Ovary (tissue), 9 donors: ENCODE data around the gene ZDHHC23. TPM values are rescaled to one million over a fixed set of nuclear protein-coding genes. Genes with fewer than 3 reads are reported as not detected.

Experiments
- DNase-seq, 5 donors: peaks; one replicate each; pipeline ENCODE4 v3.0.0-alpha.2; 2019 to 2020
- H3K27ac ChIP-seq, 2 donors: fragments of 200-600 bp; one replicate each; pipeline versions ENCODE4 v1.5.1 to v1.8.0; 2019 to 2022
- H3K27me3 ChIP-seq: fragments of 200-600 bp; one replicate; pipeline ENCODE4 v1.8.0; 2022
- H3K36me3 ChIP-seq: fragments of 200-600 bp; sonication (generic); one replicate; pipeline ENCODE4 v1.5.1; 2019
- H3K4me1 ChIP-seq: one replicate; pipeline ENCODE4 v1.8.1; 2013; ENCODE audit warnings: mild to moderate bottlenecking, moderate library complexity; ENCODE audit not compliant: insufficient read depth
- H3K4me3 ChIP-seq: fragments of 200-600 bp; sonication (generic); one replicate; pipeline ENCODE4 v1.5.1; 2017
- H3K9me3 ChIP-seq, 2 donors: fragments of 200-600 bp in 1 of 2; sonication (generic) in 1 of 2; one replicate each; pipeline versions ENCODE4 v1.5.1 to v1.8.1; 2013 to 2019; ENCODE audit warnings: mild to moderate bottlenecking in 1 of 2, moderate library complexity in 1 of 2
- CTCF ChIP-seq, 3 donors: fragments of 450-650 bp in 2 of 3; fragments of 200-600 bp in 1 of 3; IDR thresholded peaks; one replicate each; pipeline versions ENCODE4 v1.5.1 to v1.8.0; 2016 to 2022; ENCODE audit warnings: antibody characterized with exemption in 3 of 3, mild to moderate bottlenecking in 1 of 3
- EP300 ChIP-seq: sonication (generic); formaldehyde crosslinking; IDR thresholded peaks from one replicate; pipeline ENCODE4 v1.6.1; 2017; ENCODE audit warnings: antibody characterized with exemption
- POLR2A ChIP-seq: fragments of 450-650 bp; IDR thresholded peaks from one replicate; pipeline ENCODE4 v1.6.1; 2017; ENCODE audit warnings: antibody characterized with exemption, mild to moderate bottlenecking, moderate library complexity
- WGBS, 3 donors: extraction: QIAGEN DNeasy Blood & Tissue Kit in 1 of 3; methylation state at CpG; one replicate each; pipeline versions ENCODE4 v1.1.5 to v1.1.7; 2013 to 2017; 5-methylcytosine and 5-hydroxymethylcytosine counted together
- intact Hi-C, 4 donors: fragments of 100-400 bp; cut with DNase I; formaldehyde crosslinking; loops; one replicate each; pipeline versions ENCODE4 v1.11.0 to v1.15.1; 2022 to 2023
- polyA plus RNA-seq, 2 donors: library from polyadenylated mRNA; stranded (reverse); fragments of 200-250 nt in 1 of 2; fragments of 350-450 nt in 1 of 2; fragmentation: Illumina TruSeq in 1 of 2; extraction: RNeasy Lipid Tissue Mini Kit (QIAGEN cat#74804) in 1 of 2; gene quantifications; one replicate each; pipeline ENCODE4 v1.2.3, GENCODE V29; 2013 to 2014
- total RNA-seq, 7 donors: library from RNA; depleted of rRNA in 2 of 7; stranded (reverse); fragments of >200 nt in 2 of 7; fragmentation: NEBNext Ultra II Directional in 3 of 7; extraction: Animal tissue kit (Norgen Biotek cat#: 25700) in 3 of 7; gene quantifications; one replicate each; pipeline versions ENCODE4 v1.1.0 to v1.2.4, GENCODE V29; 2016 to 2023
- donor health status: DM: no; HTN: no; CAD: no; lungs with moderate emphysema.
- donor health status: DM: no; HTN: no; CAD: no.
- donor health status: Bipolar disorder and iron deficiency.
- donor health status: DM: yes; HTN: yes; CAD: no.
- donor health status: DM: no; HTN: no; CAD: no.
- donor health status: DM: yes; HTN: yes; CAD: no.

The ZDHHC23 gene
- total and polyA plus RNA-seq, 9 donors: 0.80 to 6.7 (median 2.9) TPM

GRCh38 chr3:113963879-113964278 is 16.1 kb downstream of the ZDHHC23 start:
- intact Hi-C loops: no loop called here
- Histone ChIP-seq H3K27me3 (no peaks in the 10 kb centered on the region), H3K4me1 (no peaks in the 10 kb centered on the region), H3K4me3 (no peak overlapping the region), H3K9me3 (no peaks in the 10 kb centered on the region), H3K36me3 (no peaks in the 10 kb centered on the region), H3K27ac (no peak overlapping the region)
- DNase-seq: no peak
- no peak for TF ChIP-seq POLR2A
- no peak for TF ChIP-seq EP300
- no peak for TF ChIP-seq CTCF (IDR thresholded peaks at IDR 0.05)
- WGBS, 3 donors: 90 to 93% (median 91%) methylated on average over 3 of the region's 3 CpGs

DNA sequence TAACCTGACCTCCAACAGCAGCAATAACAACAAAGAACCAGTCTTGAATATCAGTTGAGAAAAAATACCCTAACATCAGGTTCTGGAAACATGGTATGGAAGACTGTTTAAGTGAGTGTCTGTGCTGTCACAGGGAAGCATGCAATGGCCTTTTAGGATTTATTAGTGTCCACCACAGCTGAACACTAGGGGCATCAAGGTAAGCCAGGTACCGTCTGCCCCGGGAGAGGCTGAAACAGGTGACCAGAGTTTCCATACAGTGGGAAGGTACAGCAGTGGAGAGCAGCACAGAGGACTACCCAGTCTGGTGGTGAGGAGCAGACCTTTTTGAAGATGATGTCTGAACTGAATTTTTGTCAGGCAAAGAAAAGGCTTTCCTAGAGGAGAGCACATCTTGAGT is 18.4 kb downstream of the ZDHHC23 start:
- H3K27me3 ChIP-seq: no peaks in the 10 kb centered on the region
- H3K27ac ChIP-seq: no peak overlapping the region
- intact Hi-C loops: no loop called here
- H3K4me3 ChIP-seq: no peak overlapping the region
- WGBS, 3 donors: 72 to 89% (median 73%) methylated on average over 2 of the region's 2 CpGs
- TF ChIP-seq CTCF (IDR thresholded peaks at IDR 0.05) (no peak), POLR2A (no peak), EP300 (no peak)
- no peak for DNase-seq
- H3K36me3 ChIP-seq: no peaks in the 10 kb centered on the region
- H3K4me1 ChIP-seq: no peaks in the 10 kb centered on the region
- no peaks in the 10 kb centered on the region for H3K9me3 ChIP-seq

DNA sequence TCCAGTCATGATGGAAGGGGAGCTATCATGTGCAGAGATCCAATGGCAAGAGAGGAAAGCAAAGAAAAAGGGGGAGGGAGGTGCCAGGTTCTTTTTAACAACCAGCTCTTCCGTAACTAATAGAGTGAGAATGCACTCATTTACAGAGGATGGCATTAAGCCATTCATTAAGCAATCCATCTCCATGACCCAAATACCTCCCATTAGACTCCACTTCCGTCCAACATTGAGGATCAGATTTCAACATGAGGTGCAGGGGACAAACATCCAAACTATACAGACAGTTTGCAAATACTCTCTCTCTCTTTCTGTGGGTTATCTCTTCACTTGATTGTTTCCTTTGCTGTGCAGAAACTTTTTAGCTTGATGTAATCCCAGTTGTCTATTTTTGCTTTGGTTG is 21.2 kb downstream of the ZDHHC23 start:
- no peak for TF ChIP-seq POLR2A
- no peak for TF ChIP-seq EP300
- TF ChIP-seq CTCF (IDR thresholded peaks at IDR 0.05): no peak

DNA sequence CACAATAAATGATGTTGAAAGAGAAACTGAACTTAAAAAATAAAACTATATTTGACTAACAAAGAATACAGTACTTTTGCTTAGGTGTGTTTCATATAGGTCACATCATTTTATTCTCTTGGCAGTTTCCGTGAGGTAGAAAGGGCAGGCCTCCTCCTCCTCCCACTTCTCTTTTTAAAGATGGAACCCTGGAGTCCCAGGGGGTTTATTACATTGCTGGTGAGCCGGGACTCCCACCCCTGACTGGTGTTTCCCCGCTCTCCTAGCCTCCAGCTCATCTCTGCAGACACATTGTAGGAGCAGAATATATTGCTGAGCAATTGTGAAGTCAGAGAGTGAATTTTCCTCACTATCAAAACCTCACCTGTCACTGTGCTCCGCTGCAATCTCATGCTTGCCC is 30.0 kb downstream of the ZDHHC23 start:
- Histone ChIP-seq H3K27ac (no peak overlapping the region), H3K36me3 (no peaks in the 10 kb centered on the region)
- TF ChIP-seq CTCF (IDR thresholded peaks at IDR 0.05): no peak
- TF ChIP-seq POLR2A: no peak
- no peak for TF ChIP-seq EP300

More for the DNA sequence above, 21.2 kb downstream of the ZDHHC23 start:
- H3K27ac ChIP-seq: no peak overlapping the region
- no peak overlapping the region for H3K4me3 ChIP-seq
- H3K27me3 ChIP-seq: no peaks in the 10 kb centered on the region
- no peak for DNase-seq
- 45 to 51% (median 49%) methylated on average over 2 of the region's 2 CpGs for WGBS, 3 donors
- no peaks in the 10 kb centered on the region for H3K9me3 ChIP-seq
- H3K4me1 ChIP-seq: no peaks in the 10 kb centered on the region
- intact Hi-C loops: no loop called here
- no peaks in the 10 kb centered on the region for H3K36me3 ChIP-seq

DNA sequence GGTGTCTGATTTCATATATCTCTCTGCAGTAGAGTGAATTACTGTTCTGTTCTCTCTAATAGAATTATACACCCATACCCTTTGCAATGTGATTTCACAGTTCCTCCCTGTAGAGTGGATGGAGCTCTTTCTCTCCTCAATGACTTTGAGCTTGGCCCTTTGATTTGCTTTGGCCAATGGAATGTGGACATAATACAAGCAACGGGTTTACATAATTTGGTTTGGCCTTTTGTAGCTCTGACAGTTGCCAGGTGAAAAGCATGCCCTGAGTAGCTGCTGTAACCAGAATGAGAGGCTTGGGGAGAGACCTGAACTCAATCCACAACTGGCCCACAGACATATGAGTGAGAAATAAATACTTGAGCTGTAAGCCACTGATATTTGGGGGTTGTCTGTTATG is 32.1 kb downstream of the ZDHHC23 start:
- H3K4me1 ChIP-seq: no peaks in the 10 kb centered on the region
- no peak for DNase-seq
- H3K9me3 ChIP-seq: no peaks in the 10 kb centered on the region
- WGBS, 3 donors: 81 to 88% (median 83%) methylated on average over 1 of the region's 1 CpG
- intact Hi-C loops: no loop called here
- TF ChIP-seq EP300 (no peak), POLR2A (no peak), CTCF (IDR thresholded peaks at IDR 0.05) (no peak)
- H3K27ac ChIP-seq: no peak overlapping the region
- H3K36me3 ChIP-seq: no peaks in the 10 kb centered on the region
- H3K27me3 ChIP-seq: no peaks in the 10 kb centered on the region
- no peak overlapping the region for H3K4me3 ChIP-seq

More for the DNA sequence above, 30.0 kb downstream of the ZDHHC23 start:
- Histone ChIP-seq H3K9me3 (no peaks in the 10 kb centered on the region), H3K4me1 (no peaks in the 10 kb centered on the region), H3K27me3 (no peaks in the 10 kb centered on the region), H3K4me3 (no peak overlapping the region)
- no peak for DNase-seq
- intact Hi-C loops: no loop called here
- 89 to 96% (median 92%) methylated on average over 4 of the region's 4 CpGs for WGBS, 3 donors
